HFFc6 (cell line): Measurements from ENCODE around the gene SFSWAP. TPM values are rescaled to one million over a fixed set of nuclear protein-coding genes. Genes with fewer than 3 reads are reported as not detected.
A peak's percentile ranks its signal among the peaks of the same experiment; 100 is the strongest.

Experiments used
- DNase-seq: peaks from one replicate; pipeline ENCODE4 v3.0.0-alpha.2; 2018
- H3K27ac Mint-ChIP-seq: 2 replicates; pipeline ENCODE4 v1.8.0; 2020; ENCODE audit warnings: mild to moderate bottlenecking, mixed read lengths
- H3K27me3 Mint-ChIP-seq: 2 replicates; pipeline ENCODE4 v1.8.0; 2021; ENCODE audit warnings: mild to moderate bottlenecking, moderate library complexity, mixed read lengths; ENCODE audit not compliant: insufficient read depth
- H3K36me3 Mint-ChIP-seq: 2 replicates; pipeline ENCODE4 v1.8.0; 2021; ENCODE audit warnings: low read depth, mixed read lengths
- H3K4me1 Mint-ChIP-seq: 2 replicates; pipeline ENCODE4 v1.8.0; 2020; ENCODE audit warnings: low read depth, mixed read lengths
- H3K4me3 Mint-ChIP-seq: 2 replicates; pipeline ENCODE4 v1.8.0; 2020; ENCODE audit warnings: mild to moderate bottlenecking, moderate library complexity, mixed read lengths
- H3K9me3 Mint-ChIP-seq: 2 replicates; pipeline ENCODE4 v1.8.0; 2020; ENCODE audit warnings: mild to moderate bottlenecking, mixed read lengths
- total RNA-seq, 6 experiments: library from RNA; stranded (reverse); fragmentation: NEBNext Ultra II Directional; extraction: Animal tissue kit (Norgen Biotek cat#: 25700); gene quantifications; 2 replicates in 1 of 6; 3 replicates in 5 of 6; pipeline ENCODE4 v1.2.3, GENCODE V29; 2021
- TF ChIP-seq, protein P1 (sequence below): fragments of 200-600 bp; sonication (generic); IDR thresholded peaks from 2 replicates; pipeline ENCODE4 v1.5.0; 2021; ENCODE audit warnings: antibody characterized with exemption, mild to moderate bottlenecking

Gene SFSWAP
- total RNA-seq, 6 experiments from 2014 or later = 23.9 to 32.4 (median 28.8) TPM

DNA sequence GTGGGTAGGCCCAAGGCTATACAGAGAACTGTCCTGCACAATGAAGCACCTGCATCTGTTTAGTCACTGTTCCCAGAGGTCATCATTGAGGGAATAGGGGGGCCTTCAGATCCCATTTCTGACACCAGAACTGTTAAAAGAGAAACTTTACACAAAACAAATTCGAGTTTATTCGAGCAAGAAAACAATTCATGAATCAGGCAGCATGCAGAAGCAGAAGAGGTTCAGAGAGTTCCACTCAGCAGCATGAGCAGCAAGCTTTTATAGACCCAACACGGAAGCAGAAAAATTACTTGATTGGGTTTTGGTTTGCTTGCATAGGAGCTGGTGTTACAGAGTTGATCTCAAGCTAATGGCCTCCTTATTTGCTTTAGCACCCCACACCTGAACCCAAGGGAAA, 1.7 kb upstream of the SFSWAP start:
- peaks cover 31% of the 10 kb centered on the region for H3K4me1 Mint-ChIP-seq
- H3K36me3 Mint-ChIP-seq = peaks cover 7% of the 10 kb centered on the region; the same call in 1 of the 2 replicates
- no peak overlapping the region for H3K27ac Mint-ChIP-seq
- TF ChIP-seq, protein P1, sequence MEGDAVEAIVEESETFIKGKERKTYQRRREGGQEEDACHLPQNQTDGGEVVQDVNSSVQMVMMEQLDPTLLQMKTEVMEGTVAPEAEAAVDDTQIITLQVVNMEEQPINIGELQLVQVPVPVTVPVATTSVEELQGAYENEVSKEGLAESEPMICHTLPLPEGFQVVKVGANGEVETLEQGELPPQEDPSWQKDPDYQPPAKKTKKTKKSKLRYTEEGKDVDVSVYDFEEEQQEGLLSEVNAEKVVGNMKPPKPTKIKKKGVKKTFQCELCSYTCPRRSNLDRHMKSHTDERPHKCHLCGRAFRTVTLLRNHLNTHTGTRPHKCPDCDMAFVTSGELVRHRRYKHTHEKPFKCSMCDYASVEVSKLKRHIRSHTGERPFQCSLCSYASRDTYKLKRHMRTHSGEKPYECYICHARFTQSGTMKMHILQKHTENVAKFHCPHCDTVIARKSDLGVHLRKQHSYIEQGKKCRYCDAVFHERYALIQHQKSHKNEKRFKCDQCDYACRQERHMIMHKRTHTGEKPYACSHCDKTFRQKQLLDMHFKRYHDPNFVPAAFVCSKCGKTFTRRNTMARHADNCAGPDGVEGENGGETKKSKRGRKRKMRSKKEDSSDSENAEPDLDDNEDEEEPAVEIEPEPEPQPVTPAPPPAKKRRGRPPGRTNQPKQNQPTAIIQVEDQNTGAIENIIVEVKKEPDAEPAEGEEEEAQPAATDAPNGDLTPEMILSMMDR = no peak
- no peak for DNase-seq
- peaks cover 6% of the 10 kb centered on the region for H3K27me3 Mint-ChIP-seq
- H3K9me3 Mint-ChIP-seq = no peaks in the 10 kb centered on the region
- peak overlapping the region; percentile 94 for H3K4me3 Mint-ChIP-seq

DNA sequence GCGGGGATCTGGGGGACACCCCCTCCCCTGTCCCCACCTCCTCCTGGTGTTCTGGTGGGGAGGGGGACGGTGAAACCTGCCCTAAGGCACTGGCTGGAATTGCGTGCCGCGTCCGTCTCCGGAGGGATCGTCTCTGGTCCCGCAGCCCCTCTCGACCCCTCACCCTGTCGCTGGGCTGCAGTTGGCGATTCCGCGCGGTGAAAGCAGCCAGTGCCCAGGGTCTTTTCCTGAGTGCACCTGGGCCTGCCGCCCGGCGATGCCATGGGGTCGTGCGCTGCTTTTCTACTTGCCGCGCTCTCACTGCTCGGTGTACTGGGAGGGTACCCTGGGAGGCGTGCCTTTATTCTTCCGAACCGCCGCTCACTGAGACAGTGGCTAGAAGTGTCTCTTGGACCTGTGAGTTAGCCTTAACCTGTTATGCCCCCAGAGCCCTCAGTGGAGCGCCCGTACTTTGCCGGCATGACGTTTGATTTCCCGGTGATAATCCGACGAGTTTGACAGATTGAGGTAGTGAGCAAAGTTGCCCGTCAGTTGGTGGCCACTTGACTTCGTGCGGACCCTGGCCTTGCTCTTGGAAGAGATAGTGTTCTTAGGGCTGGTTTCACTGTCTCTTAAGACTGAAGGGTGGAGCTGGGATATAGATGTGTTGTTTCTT, 788 bp downstream of the SFSWAP start:
- Mint-ChIP-seq H3K36me3 (peaks cover 26% of the 10 kb centered on the region), H3K4me1 (peaks cover 31% of the 10 kb centered on the region), H3K27me3 (peaks cover 6% of the 10 kb centered on the region), H3K9me3 (no peaks in the 10 kb centered on the region), H3K4me3 (peak overlapping the region; percentile 94), H3K27ac (peak overlapping the region; percentile 99)
- no peak for DNase-seq
- TF ChIP-seq, protein P1 = no peak

DNA sequence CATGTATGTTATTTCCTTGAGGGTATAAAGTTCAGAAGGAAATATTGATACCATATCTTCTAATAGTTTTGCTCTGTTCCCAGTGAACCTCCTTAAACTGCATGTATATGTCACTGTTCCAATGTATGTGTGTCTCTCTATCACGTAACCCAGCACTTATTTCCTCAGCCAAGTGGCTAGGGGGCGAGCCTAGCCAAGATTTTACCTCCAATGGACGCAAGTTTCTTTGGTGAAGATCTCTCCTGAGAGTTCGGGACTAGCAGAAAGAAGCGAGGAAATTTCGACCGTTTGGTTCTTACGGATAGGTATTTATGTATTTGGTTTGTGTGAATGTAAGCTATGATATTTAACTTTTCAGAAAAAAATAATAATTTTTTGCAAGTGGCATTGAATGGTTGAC, 2.5 kb downstream of the SFSWAP start:
- no peaks in the 10 kb centered on the region for H3K9me3 Mint-ChIP-seq
- peaks cover 31% of the 10 kb centered on the region for H3K4me1 Mint-ChIP-seq
- H3K27me3 Mint-ChIP-seq = peaks cover 3% of the 10 kb centered on the region
- DNase-seq = no peak
- H3K4me3 Mint-ChIP-seq = peak overlapping the region; percentile 94
- no peak overlapping the region; the same call in 1 of the 2 replicates for H3K27ac Mint-ChIP-seq
- H3K36me3 Mint-ChIP-seq = peaks cover 32% of the 10 kb centered on the region
- TF ChIP-seq, protein P1 = no peak

DNA sequence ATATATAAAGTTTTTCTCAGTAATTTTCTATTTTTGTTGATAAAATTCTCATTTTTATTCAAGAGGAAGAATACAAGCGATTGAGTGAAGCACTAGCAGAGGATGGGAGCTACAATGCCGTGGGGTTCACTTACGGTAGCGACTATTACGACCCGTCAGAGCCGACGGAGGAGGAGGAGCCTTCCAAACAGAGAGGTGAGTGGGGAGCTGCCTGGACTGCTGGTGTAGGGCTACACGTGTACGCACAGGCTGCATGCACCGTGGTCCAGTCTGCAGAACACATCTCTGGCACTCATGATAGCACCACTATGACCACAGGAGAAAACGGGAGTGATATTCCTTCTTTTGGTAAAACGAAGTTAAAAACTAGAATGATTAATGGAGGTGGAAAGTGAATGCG, 3.9 kb downstream of the SFSWAP start:
- Mint-ChIP-seq H3K27ac (no peak overlapping the region), H3K4me3 (no peak overlapping the region), H3K36me3 (peaks cover 43% of the 10 kb centered on the region), H3K9me3 (no peaks in the 10 kb centered on the region), H3K27me3 (no peaks in the 10 kb centered on the region), H3K4me1 (peaks cover 26% of the 10 kb centered on the region)
- TF ChIP-seq, protein P1 = no peak
- no peak for DNase-seq

DNA sequence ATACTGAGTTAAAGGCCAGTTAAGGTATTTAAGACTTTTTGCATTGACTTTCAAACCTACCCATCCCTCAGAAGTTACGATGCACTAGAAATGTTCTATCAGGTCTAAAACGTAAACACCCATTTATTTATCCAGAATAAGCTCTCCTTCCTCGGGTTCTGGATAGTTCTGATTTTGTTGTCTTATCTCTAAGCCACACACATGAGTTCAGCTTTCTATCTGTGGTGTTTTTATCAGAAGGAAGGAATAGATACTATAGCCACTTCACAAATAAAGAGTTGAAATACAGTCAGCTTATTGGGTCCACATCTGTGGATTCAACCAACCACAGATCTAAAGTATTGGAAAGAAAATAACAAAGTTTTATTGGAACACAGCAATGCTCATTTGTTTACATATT, 5.4 kb downstream of the SFSWAP start:
- no peak overlapping the region for H3K4me3 Mint-ChIP-seq

More for the DNA sequence above, 5.4 kb downstream of the SFSWAP start:
- Mint-ChIP-seq H3K9me3 (no peaks in the 10 kb centered on the region), H3K27me3 (no peaks in the 10 kb centered on the region), H3K36me3 (peaks cover 55% of the 10 kb centered on the region), H3K4me1 (peaks cover 26% of the 10 kb centered on the region), H3K27ac (no peak overlapping the region)
- TF ChIP-seq, protein P1 = no peak
- no peak for DNase-seq
